Activated T-cell treated with anti-CD3 and anti-CD28 coated beads for 1 hour (primary cell): ENCODE data around the gene ALG3.
"Not testable (repeated sequence)": the region's sequence is repeated elsewhere in the genome, so short reads cannot be mapped to it uniquely, and the experiment has no call there.

Experiments used
- DNase-seq: peaks from one replicate; pipeline ENCODE4 v3.0.0-alpha.2; 2020; ENCODE audit warnings: low read depth

ALG3 gene

DNA sequence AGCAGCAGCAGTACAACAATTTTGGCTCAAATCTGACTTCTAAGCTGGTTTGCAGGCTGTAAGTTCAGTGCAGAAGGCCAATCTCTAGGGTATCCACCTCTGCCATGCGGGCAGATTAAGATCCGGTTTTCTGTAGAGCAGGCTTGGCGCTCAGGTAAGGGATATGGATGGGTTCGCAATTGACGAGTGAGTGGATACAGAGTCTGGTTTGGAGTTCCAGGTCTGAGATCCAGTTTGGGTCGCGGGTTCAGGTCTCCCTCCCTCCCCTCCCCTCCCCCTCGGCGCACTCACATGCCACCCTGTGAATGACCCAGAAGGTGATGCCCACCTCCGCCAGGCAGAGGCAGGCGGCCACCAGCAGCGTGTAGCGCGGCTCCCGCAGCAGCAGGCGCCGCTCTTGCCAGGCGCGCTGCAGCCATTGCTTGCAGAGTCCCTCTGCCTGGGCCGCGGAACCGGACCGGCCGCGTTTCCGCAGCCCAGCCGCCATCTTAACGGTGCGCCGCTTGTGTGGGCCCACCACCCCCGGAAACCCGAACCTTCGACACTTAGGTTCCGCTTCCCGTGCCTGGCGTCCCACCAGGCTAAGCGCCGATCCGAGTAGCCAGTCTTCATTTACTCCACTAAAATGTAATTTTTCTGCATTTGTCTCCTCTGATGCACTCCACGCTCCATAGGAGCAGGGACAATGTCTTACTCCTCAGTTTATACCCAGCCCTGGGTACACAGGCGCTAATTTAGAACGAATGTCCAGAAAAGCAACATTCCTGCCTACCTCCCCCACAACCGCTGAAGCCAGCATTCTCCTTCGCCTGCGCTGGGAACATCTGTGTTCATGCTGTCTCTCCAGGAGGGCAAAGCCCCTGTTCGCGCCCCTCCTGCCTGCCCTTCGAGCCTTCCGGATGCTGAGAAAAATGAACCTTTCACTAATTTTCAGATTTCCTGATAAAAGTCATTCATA lies at the start of gene ALG3:
Gene ALG3, minus strand, starts transcription at position 509 of the 958 bp plus-strand sequence. Its CDS starts 22 bp downstream, at position 487.
- peak; percentile 81 for DNase-seq

DNA sequence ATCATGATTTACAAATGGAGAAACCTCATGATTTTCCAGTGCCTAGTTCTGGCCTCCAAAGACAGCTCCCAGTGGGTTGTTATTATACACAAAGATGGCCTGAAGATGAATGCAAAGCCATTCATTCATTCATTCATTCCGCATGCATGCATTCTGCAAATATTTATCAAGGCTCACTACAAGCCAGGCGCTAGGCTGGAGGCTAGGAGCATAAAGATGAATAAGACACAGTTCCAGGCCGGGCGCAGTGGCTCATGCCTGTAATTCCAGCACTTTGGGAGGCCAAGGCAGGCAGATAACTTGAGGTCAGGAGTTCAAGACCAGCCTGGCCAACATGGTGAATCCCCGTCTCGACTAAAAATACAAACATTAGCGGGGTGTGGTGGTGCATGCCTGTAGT lies 47.9 kb upstream of the ALG3 start:
- DNase-seq, result no peak

- no peak for DNase-seq
Observed at GRCh38 chr3:184295771-184296170, 47.0 kb upstream of the ALG3 start.

DNA sequence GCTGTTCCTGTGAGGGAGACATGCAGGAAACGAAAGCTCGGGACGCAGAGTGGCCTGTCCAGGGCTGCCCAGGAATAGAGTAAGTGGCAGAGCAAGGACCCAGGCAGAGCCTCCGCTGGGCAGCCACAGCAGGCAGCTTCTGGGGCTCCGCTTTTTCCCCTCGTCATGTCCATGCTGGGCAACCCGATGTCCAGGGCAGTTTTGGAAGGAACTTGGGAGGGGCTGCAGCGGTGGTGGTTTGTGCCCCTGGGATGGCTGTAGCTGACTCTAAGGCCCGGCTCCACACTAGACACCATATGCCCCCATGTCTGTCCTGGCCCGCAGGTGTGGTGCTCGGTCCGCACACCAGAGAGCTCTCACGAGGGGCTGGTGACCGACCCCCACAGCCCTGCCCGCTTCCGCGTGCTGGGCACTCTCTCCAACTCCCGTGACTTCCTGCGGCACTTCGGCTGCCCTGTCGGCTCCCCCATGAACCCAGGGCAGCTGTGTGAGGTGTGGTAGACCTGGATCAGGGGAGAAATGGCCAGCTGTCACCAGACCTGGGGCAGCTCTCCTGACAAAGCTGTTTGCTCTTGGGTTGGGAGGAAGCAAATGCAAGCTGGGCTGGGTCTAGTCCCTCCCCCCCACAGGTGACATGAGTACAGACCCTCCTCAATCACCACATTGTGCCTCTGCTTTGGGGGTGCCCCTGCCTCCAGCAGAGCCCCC lies 43.1 kb upstream of the ALG3 start:
- DNase-seq, result no peak

GRCh38 chr3:184291044-184291737 lies 42.4 kb upstream of the ALG3 start:
- no peak for DNase-seq

DNA sequence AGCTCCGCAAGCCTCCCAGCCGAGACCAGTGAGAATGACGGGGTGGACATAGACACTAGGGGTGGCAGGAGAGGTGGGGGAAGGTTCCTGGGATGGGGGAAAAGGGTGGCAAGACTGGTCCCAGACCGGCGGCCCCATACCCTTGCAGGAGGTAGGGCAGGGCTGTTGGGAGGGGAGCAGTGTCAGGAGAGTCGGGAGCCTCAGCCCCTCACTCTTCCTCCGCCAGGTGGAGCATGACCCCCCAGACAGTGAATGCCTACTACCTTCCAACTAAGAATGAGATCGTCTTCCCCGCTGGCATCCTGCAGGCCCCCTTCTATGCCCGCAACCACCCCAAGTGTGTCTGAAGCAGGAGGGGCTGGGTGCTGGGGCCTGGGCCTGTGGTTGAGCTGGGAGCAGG lies 41.6 kb upstream of the ALG3 start:
- DNase-seq, result no peak

DNA sequence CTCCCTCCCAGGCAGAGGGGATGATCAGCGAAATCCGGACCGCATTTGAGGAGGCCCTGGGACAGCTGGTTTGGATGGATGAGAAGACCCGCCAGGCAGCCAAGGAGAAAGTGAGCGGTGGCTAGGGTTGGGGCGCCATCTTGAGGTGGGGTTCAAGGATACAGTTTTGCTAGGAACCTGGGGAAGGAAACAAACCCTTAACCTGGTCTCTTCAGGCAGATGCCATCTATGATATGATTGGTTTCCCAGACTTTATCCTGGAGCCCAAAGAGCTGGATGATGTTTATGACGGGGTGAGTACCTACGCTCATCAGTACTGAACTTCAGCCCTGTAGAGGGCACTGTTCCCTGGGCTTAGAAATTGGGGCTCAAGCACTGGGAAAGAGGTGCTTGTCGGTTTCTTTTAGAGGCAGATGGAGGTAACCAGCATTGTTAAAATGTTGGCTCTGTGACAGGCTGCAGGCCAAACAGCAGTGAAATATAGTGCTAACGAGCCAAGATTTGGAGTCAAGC lies 40.7 kb upstream of the ALG3 start:
- DNase-seq, result peak; percentile 48

- no peak for DNase-seq
Observed at GRCh38 chr3:184284696-184285095, 35.9 kb upstream of the ALG3 start.

DNA sequence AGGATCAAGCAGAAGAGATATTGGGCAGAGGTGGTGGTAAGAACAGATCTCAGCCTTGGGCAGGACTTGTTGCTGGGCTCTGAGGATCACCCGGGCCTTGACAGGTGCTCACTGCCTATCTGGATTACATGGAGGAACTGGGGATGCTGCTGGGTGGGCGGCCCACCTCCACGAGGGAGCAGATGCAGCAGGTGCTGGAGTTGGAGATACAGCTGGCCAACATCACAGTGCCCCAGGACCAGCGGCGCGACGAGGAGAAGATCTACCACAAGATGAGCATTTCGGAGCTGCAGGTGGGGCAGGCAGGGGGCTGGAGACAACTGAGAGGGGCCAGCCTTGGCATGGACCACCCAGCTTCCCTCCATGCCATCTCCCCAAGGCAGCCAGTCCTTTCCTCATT lies 34.9 kb upstream of the ALG3 start:
- no peak for DNase-seq

GRCh38 chr3:184282941-184283340 lies 34.2 kb upstream of the ALG3 start:
- DNase-seq, result no peak

DNA sequence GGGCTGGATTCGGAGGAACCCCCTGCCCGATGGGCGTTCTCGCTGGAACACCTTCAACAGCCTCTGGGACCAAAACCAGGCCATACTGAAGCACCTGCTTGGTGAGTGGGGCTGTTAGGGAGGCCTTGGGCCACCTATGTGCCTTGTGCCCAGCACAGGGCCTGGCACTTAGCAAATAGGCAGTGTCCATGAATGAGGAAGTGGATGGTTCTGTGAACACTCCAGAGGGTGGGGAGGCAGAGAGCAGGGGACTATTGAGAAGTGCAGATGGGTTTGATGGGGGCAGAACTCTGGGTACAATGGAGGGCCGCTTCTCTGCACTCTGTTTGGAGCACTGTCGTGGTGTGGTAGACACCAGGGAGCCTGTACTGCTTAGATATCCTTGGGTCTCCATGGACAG lies 28.6 kb upstream of the ALG3 start:
- no peak for DNase-seq

- DNase-seq, result no peak
Observed at GRCh38 chr3:184275961-184276910, 27.5 kb upstream of the ALG3 start, which contains the start of gene ECE2. Gene ECE2 (plus strand): TSS chr3:184276022. CDS start chr3:184276154, 132 bp downstream.

DNA sequence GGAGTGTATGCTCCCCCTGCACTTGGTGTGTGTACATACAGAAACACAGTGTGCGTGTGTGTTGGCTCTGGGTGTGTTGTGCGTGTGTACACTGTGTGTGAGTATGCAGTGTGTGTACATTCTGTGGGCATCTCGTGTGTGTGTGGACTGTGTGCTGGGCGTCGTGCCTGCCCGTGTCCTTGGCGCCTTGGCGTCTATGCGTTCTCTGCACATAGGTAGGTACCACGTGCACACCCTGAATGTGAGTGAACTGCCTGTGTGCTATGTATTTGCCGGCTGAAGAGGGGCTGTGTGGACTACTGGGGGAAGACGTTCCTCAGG lies 26.6 kb upstream of the ALG3 start:
- DNase-seq, result no peak

DNA sequence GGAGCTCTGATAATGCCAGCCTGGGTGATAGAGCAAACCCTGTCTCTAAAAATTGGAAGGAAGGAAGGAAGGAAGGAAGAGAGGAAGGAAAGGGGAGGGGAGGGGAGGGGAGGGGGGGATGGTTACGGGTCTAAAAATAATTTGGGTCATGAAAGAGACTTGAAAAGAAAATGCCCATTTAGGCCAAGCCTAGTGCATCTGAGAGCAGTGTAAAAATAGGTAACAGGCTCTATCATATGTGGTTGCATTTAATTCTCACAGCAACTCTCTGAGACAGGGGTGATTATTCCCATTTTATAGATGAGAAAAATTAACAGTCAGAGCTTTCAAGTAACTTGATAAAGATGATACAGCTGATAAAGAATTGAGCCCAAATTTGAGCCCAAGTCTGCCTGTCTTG lies 23.5 kb upstream of the ALG3 start:
- no peak for DNase-seq

GRCh38 chr3:184267249-184267648 lies 18.5 kb upstream of the ALG3 start:
- DNase-seq, result not testable (repeated sequence)

GRCh38 chr3:184262764-184263179 lies 14.0 kb upstream of the ALG3 start:
- no peak for DNase-seq

- DNase-seq, result no peak
Observed at GRCh38 chr3:184261854-184262763, 13.3 kb upstream of the ALG3 start.

- DNase-seq, result no peak
Observed at GRCh38 chr3:184261270-184261853, 12.6 kb upstream of the ALG3 start, which contains the start of gene CAMK2N2. Gene CAMK2N2 (minus strand): TSS chr3:184261553. CDS start chr3:184261285, 268 bp downstream.

DNA sequence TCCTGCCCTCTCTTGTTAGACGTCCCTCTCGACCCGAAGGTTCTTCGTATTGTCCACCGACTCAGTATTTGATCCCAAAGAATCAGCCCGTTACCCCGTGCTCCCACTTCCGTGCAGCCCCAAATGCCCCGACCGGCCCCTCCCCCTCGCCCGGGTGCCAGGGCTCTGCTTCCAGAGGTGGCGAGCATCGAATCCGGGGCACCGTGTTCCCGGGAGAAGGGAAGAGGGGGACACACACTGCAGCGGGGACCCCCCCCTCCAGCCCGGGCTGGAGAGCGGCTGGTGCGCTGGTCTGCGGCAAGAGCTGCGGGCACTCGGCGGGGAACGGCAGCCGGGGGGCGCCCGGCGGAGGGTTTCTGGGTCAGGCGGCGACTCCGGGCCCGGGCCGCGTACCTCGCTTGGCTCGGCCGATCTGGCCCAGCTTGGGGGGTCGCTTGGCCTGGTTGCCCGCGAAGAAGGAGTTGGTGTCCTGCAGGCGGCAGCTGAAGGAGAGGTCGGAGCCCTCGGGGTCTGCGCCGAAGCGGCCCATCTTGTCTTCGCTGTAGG lies 12.0 kb upstream of the ALG3 start:
- no peak for DNase-seq
